H1 (cell line): ENCODE results near the gene FTCDNL1. TPM values are rescaled to one million over a fixed set of nuclear protein-coding genes. Genes with fewer than 3 reads are reported as not detected.

Experiments used
- ASH2L ChIP-seq: fragments of 200-600, 300-600 bp; sonication (generic); IDR thresholded peaks from one replicate; pipeline ENCODE4 v1.7.1; 2017; ENCODE audit warnings: low read length
- FOSL1 ChIP-seq: IDR thresholded peaks from 2 replicates; pipeline ENCODE4 v1.6.1; 2011; ENCODE audit warnings: mild to moderate bottlenecking, low read depth, low read length, moderate library complexity; ENCODE audit not compliant: insufficient read depth
- RBBP5 ChIP-seq: IDR thresholded peaks from 2 replicates; pipeline ENCODE4 v1.7.1; 2012; ENCODE audit warnings: low read depth, mild to moderate bottlenecking, inconsistent platforms, low read length, moderate library complexity, borderline replicate concordance
- SIRT6 ChIP-seq: IDR thresholded peaks from one replicate; pipeline ENCODE4 v1.7.1; 2012; ENCODE audit warnings: low read length, inconsistent platforms
- SP1 ChIP-seq: IDR thresholded peaks from 2 replicates; pipeline ENCODE4 v1.6.1; 2011; ENCODE audit warnings: low read depth, low read length
- SP4 ChIP-seq: IDR thresholded peaks from 2 replicates; pipeline ENCODE4 v1.6.1; 2012; ENCODE audit warnings: low read length, inconsistent platforms
- polyA plus RNA-seq, 7 experiments: library from polyadenylated mRNA; depleted of rRNA in 3 of 7; stranded (reverse) in 5 of 7; unstranded in 2 of 7; fragments of >200 nt in 5 of 7; fragments of 200-250 nt in 2 of 7; gene quantifications; 1 replicate in 5 of 7; 2 replicates in 1 of 7; 4 replicates in 1 of 7; pipeline versions ENCODE4 v1.2.1 to v1.2.3, GENCODE V29; 2011 to 2013; ENCODE audit warnings: missing spikeins in 2 of 7, mixed read lengths in 2 of 7
- total RNA-seq: library from RNA; stranded (reverse); fragmentation: NEBNext Ultra II Directional; extraction: Animal tissue kit (Norgen Biotek cat#: 25700); gene quantifications from 2 replicates; pipeline ENCODE4 v1.2.1, GENCODE V29; 2021
- TF ChIP-seq, protein P1 (sequence below): fragments of 300-600 bp; sonication (generic); IDR thresholded peaks from 2 replicates; pipeline ENCODE4 v1.7.1; 2012; ENCODE audit warnings: low read length, moderate library complexity, mild to moderate bottlenecking, inconsistent platforms; ENCODE audit not compliant: insufficient replicate concordance

Gene FTCDNL1
- total and polyA plus RNA-seq, 2 of the 8 experiments (the other 6 are each of a cell fraction or from before 2014, with no cell fraction given), result 0.41 to 0.97 TPM

DNA sequence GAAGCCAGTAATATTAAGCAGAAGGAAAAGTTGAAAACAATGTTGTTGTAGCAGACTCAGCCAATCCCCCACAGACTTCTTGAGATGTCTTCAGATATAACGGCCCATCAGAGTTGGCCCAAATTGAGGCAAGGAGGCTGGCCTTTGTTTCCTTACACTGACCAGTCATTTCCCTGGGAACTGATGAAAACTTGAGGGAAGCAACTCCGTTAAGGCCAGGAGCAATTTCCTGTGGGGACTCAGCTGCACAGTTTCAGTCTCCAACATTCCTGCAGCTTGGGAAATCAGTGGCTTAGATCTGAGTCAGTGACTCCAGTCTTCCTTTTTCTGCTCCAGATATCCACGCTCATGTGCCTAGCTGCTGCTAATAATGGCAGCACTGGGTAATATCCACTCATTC, 75.7 kb downstream of the FTCDNL1 start (continued):
- TF ChIP-seq, protein P1, sequence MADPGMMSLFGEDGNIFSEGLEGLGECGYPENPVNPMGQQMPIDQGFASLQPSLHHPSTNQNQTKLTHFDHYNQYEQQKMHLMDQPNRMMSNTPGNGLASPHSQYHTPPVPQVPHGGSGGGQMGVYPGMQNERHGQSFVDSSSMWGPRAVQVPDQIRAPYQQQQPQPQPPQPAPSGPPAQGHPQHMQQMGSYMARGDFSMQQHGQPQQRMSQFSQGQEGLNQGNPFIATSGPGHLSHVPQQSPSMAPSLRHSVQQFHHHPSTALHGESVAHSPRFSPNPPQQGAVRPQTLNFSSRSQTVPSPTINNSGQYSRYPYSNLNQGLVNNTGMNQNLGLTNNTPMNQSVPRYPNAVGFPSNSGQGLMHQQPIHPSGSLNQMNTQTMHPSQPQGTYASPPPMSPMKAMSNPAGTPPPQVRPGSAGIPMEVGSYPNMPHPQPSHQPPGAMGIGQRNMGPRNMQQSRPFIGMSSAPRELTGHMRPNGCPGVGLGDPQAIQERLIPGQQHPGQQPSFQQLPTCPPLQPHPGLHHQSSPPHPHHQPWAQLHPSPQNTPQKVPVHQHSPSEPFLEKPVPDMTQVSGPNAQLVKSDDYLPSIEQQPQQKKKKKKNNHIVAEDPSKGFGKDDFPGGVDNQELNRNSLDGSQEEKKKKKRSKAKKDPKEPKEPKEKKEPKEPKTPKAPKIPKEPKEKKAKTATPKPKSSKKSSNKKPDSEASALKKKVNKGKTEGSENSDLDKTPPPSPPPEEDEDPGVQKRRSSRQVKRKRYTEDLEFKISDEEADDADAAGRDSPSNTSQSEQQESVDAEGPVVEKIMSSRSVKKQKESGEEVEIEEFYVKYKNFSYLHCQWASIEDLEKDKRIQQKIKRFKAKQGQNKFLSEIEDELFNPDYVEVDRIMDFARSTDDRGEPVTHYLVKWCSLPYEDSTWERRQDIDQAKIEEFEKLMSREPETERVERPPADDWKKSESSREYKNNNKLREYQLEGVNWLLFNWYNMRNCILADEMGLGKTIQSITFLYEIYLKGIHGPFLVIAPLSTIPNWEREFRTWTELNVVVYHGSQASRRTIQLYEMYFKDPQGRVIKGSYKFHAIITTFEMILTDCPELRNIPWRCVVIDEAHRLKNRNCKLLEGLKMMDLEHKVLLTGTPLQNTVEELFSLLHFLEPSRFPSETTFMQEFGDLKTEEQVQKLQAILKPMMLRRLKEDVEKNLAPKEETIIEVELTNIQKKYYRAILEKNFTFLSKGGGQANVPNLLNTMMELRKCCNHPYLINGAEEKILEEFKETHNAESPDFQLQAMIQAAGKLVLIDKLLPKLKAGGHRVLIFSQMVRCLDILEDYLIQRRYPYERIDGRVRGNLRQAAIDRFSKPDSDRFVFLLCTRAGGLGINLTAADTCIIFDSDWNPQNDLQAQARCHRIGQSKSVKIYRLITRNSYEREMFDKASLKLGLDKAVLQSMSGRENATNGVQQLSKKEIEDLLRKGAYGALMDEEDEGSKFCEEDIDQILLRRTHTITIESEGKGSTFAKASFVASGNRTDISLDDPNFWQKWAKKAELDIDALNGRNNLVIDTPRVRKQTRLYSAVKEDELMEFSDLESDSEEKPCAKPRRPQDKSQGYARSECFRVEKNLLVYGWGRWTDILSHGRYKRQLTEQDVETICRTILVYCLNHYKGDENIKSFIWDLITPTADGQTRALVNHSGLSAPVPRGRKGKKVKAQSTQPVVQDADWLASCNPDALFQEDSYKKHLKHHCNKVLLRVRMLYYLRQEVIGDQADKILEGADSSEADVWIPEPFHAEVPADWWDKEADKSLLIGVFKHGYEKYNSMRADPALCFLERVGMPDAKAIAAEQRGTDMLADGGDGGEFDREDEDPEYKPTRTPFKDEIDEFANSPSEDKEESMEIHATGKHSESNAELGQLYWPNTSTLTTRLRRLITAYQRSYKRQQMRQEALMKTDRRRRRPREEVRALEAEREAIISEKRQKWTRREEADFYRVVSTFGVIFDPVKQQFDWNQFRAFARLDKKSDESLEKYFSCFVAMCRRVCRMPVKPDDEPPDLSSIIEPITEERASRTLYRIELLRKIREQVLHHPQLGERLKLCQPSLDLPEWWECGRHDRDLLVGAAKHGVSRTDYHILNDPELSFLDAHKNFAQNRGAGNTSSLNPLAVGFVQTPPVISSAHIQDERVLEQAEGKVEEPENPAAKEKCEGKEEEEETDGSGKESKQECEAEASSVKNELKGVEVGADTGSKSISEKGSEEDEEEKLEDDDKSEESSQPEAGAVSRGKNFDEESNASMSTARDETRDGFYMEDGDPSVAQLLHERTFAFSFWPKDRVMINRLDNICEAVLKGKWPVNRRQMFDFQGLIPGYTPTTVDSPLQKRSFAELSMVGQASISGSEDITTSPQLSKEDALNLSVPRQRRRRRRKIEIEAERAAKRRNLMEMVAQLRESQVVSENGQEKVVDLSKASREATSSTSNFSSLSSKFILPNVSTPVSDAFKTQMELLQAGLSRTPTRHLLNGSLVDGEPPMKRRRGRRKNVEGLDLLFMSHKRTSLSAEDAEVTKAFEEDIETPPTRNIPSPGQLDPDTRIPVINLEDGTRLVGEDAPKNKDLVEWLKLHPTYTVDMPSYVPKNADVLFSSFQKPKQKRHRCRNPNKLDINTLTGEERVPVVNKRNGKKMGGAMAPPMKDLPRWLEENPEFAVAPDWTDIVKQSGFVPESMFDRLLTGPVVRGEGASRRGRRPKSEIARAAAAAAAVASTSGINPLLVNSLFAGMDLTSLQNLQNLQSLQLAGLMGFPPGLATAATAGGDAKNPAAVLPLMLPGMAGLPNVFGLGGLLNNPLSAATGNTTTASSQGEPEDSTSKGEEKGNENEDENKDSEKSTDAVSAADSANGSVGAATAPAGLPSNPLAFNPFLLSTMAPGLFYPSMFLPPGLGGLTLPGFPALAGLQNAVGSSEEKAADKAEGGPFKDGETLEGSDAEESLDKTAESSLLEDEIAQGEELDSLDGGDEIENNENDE, result no peak
- TF ChIP-seq ASH2L, result no peak
- no peak for TF ChIP-seq FOSL1
- no peak for TF ChIP-seq SP1
- no peak for TF ChIP-seq SIRT6
- no peak for TF ChIP-seq RBBP5
- no peak for TF ChIP-seq SP4
